Calu3 (cell line): Measurements from ENCODE around the gene SNAP25. TPM values are rescaled to one million over a fixed set of nuclear protein-coding genes. Genes with fewer than 3 reads are reported as not detected.
A peak's percentile ranks its signal among the peaks of the same experiment; 100 is the strongest.

ENCODE experiments used
- BruUV-seq: library from RNA; stranded (reverse); fragments of 400-500 nt; replicated peaks from 2 replicates; lab custom pipeline; 2021; lab: Mats Ljungman, UMichigan
- CTCF ChIA-PET: fragments of 300-600 bp; sonication (Branson Sonifier 250); formaldehyde crosslinking; loops from one replicate; lab custom pipeline; 2022; ENCODE audit warnings: antibody characterized with exemption; lab: Charles Lee
- DNase-seq: peaks from one replicate; pipeline ENCODE4 v3.0.0; 2022
- H3K27ac Mint-ChIP-seq: one replicate; pipeline ENCODE4 v1.8.0; 2022; ENCODE audit warnings: mixed read lengths; ENCODE audit not compliant: unreplicated experiment
- H3K27me3 Mint-ChIP-seq: one replicate; pipeline ENCODE4 v1.8.0; 2022; ENCODE audit warnings: mixed read lengths; ENCODE audit not compliant: unreplicated experiment
- H3K36me3 Mint-ChIP-seq: one replicate; pipeline ENCODE4 v1.8.0; 2022; ENCODE audit warnings: mild to moderate bottlenecking, moderate library complexity, mixed read lengths; ENCODE audit not compliant: insufficient read depth, unreplicated experiment
- H3K4me1 Mint-ChIP-seq: one replicate; pipeline ENCODE4 v1.8.0; 2022; ENCODE audit warnings: mild to moderate bottlenecking, low read depth, mixed read lengths; ENCODE audit not compliant: unreplicated experiment
- H3K4me3 Mint-ChIP-seq: one replicate; pipeline ENCODE4 v1.8.0; 2022; ENCODE audit warnings: mild to moderate bottlenecking, low read depth, moderate library complexity, mixed read lengths; ENCODE audit not compliant: unreplicated experiment
- H3K9me3 Mint-ChIP-seq: one replicate; pipeline ENCODE4 v1.8.0; 2022; ENCODE audit warnings: low read depth, mixed read lengths; ENCODE audit not compliant: unreplicated experiment
- CTCF ChIP-seq: fragments of 200-600 bp; IDR thresholded peaks from one replicate; pipeline ENCODE4 v1.8.0; 2022; ENCODE audit warnings: antibody characterized with exemption; ENCODE audit not compliant: unreplicated experiment
- intact Hi-C: fragments of 100-400 bp; cut with micrococcal nuclease; formaldehyde crosslinking; loops from one replicate; pipeline ENCODE4 v1.10.0; 2022; ENCODE audit not compliant: unreplicated experiment
- total RNA-seq: library from RNA; stranded (reverse); gene quantifications from 2 replicates; pipeline ENCODE4 v1.2.3, GENCODE V29; 2022

Gene SNAP25
- total RNA-seq, 1 experiment from 2014 or later = 0.73 TPM

GRCh38 chr20:10315138-10315537, 96.5 kb downstream of the SNAP25 start:
- no peak for DNase-seq
- Mint-ChIP-seq H3K27me3 (peaks cover 11% of the 10 kb centered on the region), H3K4me1 (no peaks in the 10 kb centered on the region), H3K27ac (no peak overlapping the region), H3K36me3 (no peaks in the 10 kb centered on the region), H3K9me3 (peaks cover 8% of the 10 kb centered on the region), H3K4me3 (no peak overlapping the region)
- intact Hi-C loops = loop anchor here (5.0 kb wide), 1 partner anchor 67 kb away; no protein-coding TSS in a partner anchor
- no peak for TF ChIP-seq CTCF
- CTCF ChIA-PET = no interaction called here
- BruUV-seq = no TSS peak

GRCh38 chr20:10316582-10316981, 98.0 kb downstream of the SNAP25 start:
- intact Hi-C loops = loop anchor here (5.0 kb wide), 1 partner anchor 66 kb away; no protein-coding TSS in a partner anchor
- peak; percentile 3 for DNase-seq
- TF ChIP-seq CTCF = no peak
- no peaks in the 10 kb centered on the region for H3K4me1 Mint-ChIP-seq
- no TSS peak for BruUV-seq
- CTCF ChIA-PET = no interaction called here
- no peak overlapping the region for H3K4me3 Mint-ChIP-seq
- H3K27ac Mint-ChIP-seq = no peak overlapping the region
- H3K9me3 Mint-ChIP-seq = peaks cover 10% of the 10 kb centered on the region
- peaks cover 16% of the 10 kb centered on the region for H3K27me3 Mint-ChIP-seq
- H3K36me3 Mint-ChIP-seq = no peaks in the 10 kb centered on the region

GRCh38 chr20:10318291-10319024, 99.8 kb downstream of the SNAP25 start:
- intact Hi-C loops = loop anchor here (5.0 kb wide), 1 partner anchor 64 kb away; no protein-coding TSS in a partner anchor
- H3K9me3 Mint-ChIP-seq = peaks cover 8% of the 10 kb centered on the region
- H3K27ac Mint-ChIP-seq = no peak overlapping the region
- no peak overlapping the region for H3K4me3 Mint-ChIP-seq
- H3K36me3 Mint-ChIP-seq = no peaks in the 10 kb centered on the region
- no peaks in the 10 kb centered on the region for H3K4me1 Mint-ChIP-seq
- no TSS peak for BruUV-seq
- CTCF ChIA-PET = no interaction called here
- DNase-seq = no peak
- no peak for TF ChIP-seq CTCF
- H3K27me3 Mint-ChIP-seq = peaks cover 16% of the 10 kb centered on the region

- CTCF ChIA-PET = no interaction called here
- no peak for DNase-seq
- no peaks in the 10 kb centered on the region for H3K36me3 Mint-ChIP-seq
- no peak overlapping the region for H3K4me3 Mint-ChIP-seq
- peaks cover 16% of the 10 kb centered on the region for H3K27me3 Mint-ChIP-seq
- peaks cover 8% of the 10 kb centered on the region for H3K9me3 Mint-ChIP-seq
- intact Hi-C loops = loop anchor here (5.0 kb wide), 1 partner anchor 62 kb away; no protein-coding TSS in a partner anchor
- BruUV-seq = no TSS peak
- H3K4me1 Mint-ChIP-seq = no peaks in the 10 kb centered on the region
- H3K27ac Mint-ChIP-seq = no peak overlapping the region
- TF ChIP-seq CTCF = no peak
These were observed 101.2 kb downstream of the SNAP25 start for GRCh38 chr20:10319855-10320254.
